ENCODE measurements around the gene COX7B.

COX7B gene

DNA sequence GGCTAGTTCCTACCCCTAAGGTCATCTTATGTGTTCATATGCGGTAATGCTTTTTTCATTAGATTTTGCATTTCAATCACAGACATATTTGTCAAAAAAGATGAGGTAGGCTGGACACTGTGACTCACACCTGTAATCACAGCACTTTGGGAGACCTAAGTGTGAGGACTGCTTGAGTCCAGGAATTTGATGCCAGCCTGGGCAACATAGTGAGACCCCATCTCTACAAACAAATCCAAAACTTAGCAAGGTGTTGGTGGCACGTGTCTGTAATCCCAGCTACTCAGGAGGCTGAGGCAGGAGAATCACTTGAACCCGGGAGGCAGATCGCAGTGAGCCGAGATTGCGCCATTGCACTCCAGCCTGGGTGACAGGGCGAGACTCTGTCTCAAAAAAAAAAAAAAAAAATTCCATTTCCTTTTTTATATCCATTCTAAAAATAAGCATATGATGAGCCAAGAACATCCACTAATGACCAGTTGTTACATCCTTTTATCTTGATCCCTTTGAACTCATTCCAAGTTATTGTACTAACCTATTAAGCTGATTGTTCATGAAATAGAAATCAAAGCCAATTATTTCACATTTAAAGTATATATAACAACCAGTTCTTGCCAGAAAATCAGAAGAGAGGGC is 46.8 kb downstream of the COX7B start:
- no peak for DNase-seq

DNA sequence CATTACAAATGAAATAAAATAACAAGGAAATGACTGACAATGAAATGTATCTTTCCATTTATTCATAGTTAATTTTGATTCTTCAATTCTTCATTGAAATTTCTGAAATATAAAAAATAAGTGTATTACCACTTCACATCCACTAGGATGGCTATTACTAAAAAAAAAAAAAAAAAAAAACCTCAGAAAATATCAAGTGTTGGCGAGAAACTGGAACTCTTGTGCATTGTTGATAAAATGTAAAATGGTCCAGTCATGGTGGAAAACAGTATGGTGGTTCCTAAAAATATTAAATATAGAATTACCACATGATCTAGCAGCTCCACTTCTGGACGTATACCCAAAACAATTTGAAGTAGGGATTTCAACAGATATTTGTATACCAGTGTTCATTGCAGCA is 47.3 kb downstream of the COX7B start:
- no peak for DNase-seq

DNA sequence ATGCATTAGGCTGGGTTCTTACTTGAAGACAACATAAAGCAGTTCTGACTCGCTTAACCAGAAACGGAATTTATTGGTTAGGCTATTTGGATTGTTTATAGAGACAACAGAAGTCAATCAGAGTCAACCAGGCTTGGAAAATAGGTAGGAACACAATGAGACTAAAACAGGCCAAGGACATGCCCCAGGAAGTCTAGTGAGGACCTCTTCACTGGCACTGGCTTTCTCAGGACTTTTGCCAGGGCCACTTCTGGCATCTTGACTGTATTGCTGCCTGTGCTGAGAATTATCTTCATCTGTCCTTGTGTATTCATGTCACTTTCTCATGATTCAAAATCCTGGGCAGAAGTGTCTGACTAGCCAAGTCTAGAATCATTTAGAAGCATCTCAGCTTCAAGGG is 50.6 kb downstream of the COX7B start:
- no peak for DNase-seq

- DNase-seq = no peak
These were observed 52.9 kb downstream of the COX7B start for GRCh38 chrX:77952173-77952572.

DNA sequence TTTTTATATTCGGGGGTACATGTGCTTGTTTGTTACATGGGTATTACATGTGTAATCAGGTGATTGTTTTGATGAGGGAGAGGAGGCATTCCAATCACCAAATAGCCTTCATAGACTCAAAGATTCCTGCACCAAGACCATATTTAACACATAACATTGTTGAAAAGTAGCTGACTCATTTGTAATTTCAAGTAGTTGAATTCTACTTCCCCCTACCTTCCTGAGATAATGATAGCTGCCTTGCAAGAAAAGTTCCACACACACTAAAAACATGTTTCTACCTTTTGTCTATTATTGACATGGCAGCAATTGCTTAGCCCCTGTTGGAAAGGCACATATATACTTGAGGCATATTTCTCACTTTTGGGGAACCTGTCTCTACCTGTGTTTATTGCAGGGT is 54.0 kb downstream of the COX7B start:
- no peak for DNase-seq

DNA sequence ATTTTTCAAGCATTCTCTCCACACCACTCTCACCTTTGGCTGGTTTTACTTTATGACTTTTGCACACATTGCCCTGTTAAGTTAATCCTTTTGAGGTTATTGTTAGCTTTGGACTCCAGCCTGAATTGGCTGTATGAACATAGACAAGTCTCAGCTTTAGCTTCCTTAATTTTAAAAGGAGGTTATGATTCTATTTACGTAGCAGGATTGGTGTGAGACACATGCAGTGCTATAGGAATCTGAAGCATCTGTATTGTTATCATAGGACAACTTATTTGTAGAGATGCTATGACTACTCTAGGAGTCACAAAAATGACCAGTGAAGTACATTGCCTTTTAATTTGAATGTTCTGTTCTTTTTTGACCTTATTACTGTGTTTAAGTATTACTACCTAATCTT is 54.4 kb downstream of the COX7B start:
- DNase-seq = no peak

Measured in CD4-positive, alpha-beta T cell treated with Interleukin-6 for 4 hours (primary cell).